ENCODE data around the gene APH1B.
"Not testable (repeated sequence)": the region's sequence is repeated elsewhere in the genome, so short reads cannot be mapped to it uniquely, and the experiment has no call there.

APH1B gene

GRCh38 chr15:63277038-63277892 lies at the start of gene APH1B:
Gene APH1B (plus strand): TSS chr15:63277605. CDS start chr15:63277624, 19 bp downstream.
- Mint-ChIP-seq H3K36me3 (ENCODE audit: low read depth) (peaks cover 11% of the 10 kb centered on the region), H3K4me1 (ENCODE audit: low read depth) (peaks cover 29% of the 10 kb centered on the region), H3K4me3 (peak within 1 kb of the TSS; percentile 89), H3K9me3 (no peaks in the 10 kb centered on the region), H3K27me3 (ENCODE audit: low read depth) (no peaks in the 10 kb centered on the region), H3K27ac (peak within 1 kb of the TSS; percentile 78)

- no peaks in the 10 kb centered on the region for H3K27me3 Mint-ChIP-seq (ENCODE audit: low read depth)
- H3K4me3 Mint-ChIP-seq: no peak overlapping the region
- H3K9me3 Mint-ChIP-seq: no peaks in the 10 kb centered on the region
- peaks cover 27% of the 10 kb centered on the region for H3K4me1 Mint-ChIP-seq (ENCODE audit: low read depth)
- H3K36me3 Mint-ChIP-seq (ENCODE audit: low read depth): peaks cover 14% of the 10 kb centered on the region
- no peak overlapping the region for H3K27ac Mint-ChIP-seq
Measured at GRCh38 chr15:63227689-63228088, 49.7 kb upstream of the APH1B start.

- H3K27me3 Mint-ChIP-seq (ENCODE audit: low read depth): no peaks in the 10 kb centered on the region
- peaks cover 21% of the 10 kb centered on the region for H3K36me3 Mint-ChIP-seq (ENCODE audit: low read depth)
- peak overlapping the region; percentile 28 for H3K27ac Mint-ChIP-seq
- H3K4me3 Mint-ChIP-seq: no peak overlapping the region
- H3K4me1 Mint-ChIP-seq (ENCODE audit: low read depth): peaks cover 43% of the 10 kb centered on the region
- H3K9me3 Mint-ChIP-seq: no peaks in the 10 kb centered on the region
Measured at GRCh38 chr15:63231206-63231605, 46.2 kb upstream of the APH1B start.

- Mint-ChIP-seq H3K4me1 (ENCODE audit: low read depth) (peaks cover 39% of the 10 kb centered on the region), H3K9me3 (no peaks in the 10 kb centered on the region), H3K36me3 (ENCODE audit: low read depth) (peaks cover 20% of the 10 kb centered on the region), H3K27me3 (ENCODE audit: low read depth) (no peaks in the 10 kb centered on the region), H3K4me3 (no peak overlapping the region), H3K27ac (peak overlapping the region; percentile 28)
Measured at GRCh38 chr15:63231706-63232105, 45.7 kb upstream of the APH1B start.

- Mint-ChIP-seq H3K36me3 (ENCODE audit: low read depth) (peaks cover 21% of the 10 kb centered on the region), H3K9me3 (no peaks in the 10 kb centered on the region), H3K27ac (peak overlapping the region; percentile 28), H3K4me1 (ENCODE audit: low read depth) (peaks cover 40% of the 10 kb centered on the region), H3K27me3 (ENCODE audit: low read depth) (no peaks in the 10 kb centered on the region), H3K4me3 (no peak overlapping the region)
Measured at GRCh38 chr15:63232405-63232804, 45.0 kb upstream of the APH1B start.

- Mint-ChIP-seq H3K27ac (no peak overlapping the region), H3K9me3 (no peaks in the 10 kb centered on the region), H3K4me1 (ENCODE audit: low read depth) (peaks cover 41% of the 10 kb centered on the region), H3K4me3 (no peak overlapping the region), H3K27me3 (ENCODE audit: low read depth) (no peaks in the 10 kb centered on the region), H3K36me3 (ENCODE audit: low read depth) (peaks cover 24% of the 10 kb centered on the region)
Measured at GRCh38 chr15:63232943-63233342, 44.5 kb upstream of the APH1B start.

- Mint-ChIP-seq H3K4me3 (no peak overlapping the region), H3K9me3 (no peaks in the 10 kb centered on the region), H3K4me1 (ENCODE audit: low read depth) (peaks cover 47% of the 10 kb centered on the region), H3K27ac (no peak overlapping the region), H3K36me3 (ENCODE audit: low read depth) (peaks cover 24% of the 10 kb centered on the region), H3K27me3 (ENCODE audit: low read depth) (no peaks in the 10 kb centered on the region)
Measured at GRCh38 chr15:63233667-63234423, 43.6 kb upstream of the APH1B start.

GRCh38 chr15:63234451-63234870 lies 42.9 kb upstream of the APH1B start:
- no peaks in the 10 kb centered on the region for H3K27me3 Mint-ChIP-seq (ENCODE audit: low read depth)
- peaks cover 47% of the 10 kb centered on the region for H3K4me1 Mint-ChIP-seq (ENCODE audit: low read depth)
- H3K9me3 Mint-ChIP-seq: no peaks in the 10 kb centered on the region
- no peak overlapping the region for H3K27ac Mint-ChIP-seq
- H3K36me3 Mint-ChIP-seq (ENCODE audit: low read depth): peaks cover 22% of the 10 kb centered on the region
- no peak overlapping the region for H3K4me3 Mint-ChIP-seq

GRCh38 chr15:63236272-63236671 lies 41.1 kb upstream of the APH1B start:
- Mint-ChIP-seq H3K36me3 (ENCODE audit: low read depth) (peaks cover 24% of the 10 kb centered on the region), H3K4me1 (ENCODE audit: low read depth) (peaks cover 49% of the 10 kb centered on the region), H3K27ac (no peak overlapping the region), H3K27me3 (ENCODE audit: low read depth) (no peaks in the 10 kb centered on the region), H3K9me3 (no peaks in the 10 kb centered on the region), H3K4me3 (no peak overlapping the region)

- H3K27ac Mint-ChIP-seq; H3K4me3 Mint-ChIP-seq; H3K27me3 Mint-ChIP-seq (ENCODE audit: low read depth); H3K9me3 Mint-ChIP-seq: not testable (repeated sequence)
- peaks cover 28% of the 10 kb centered on the region for H3K36me3 Mint-ChIP-seq (ENCODE audit: low read depth)
- H3K4me1 Mint-ChIP-seq (ENCODE audit: low read depth): peaks cover 42% of the 10 kb centered on the region
Measured at GRCh38 chr15:63237086-63237485, 40.3 kb upstream of the APH1B start.

GRCh38 chr15:63238171-63238570 lies 39.2 kb upstream of the APH1B start:
- Mint-ChIP-seq H3K4me1 (ENCODE audit: low read depth) (peaks cover 40% of the 10 kb centered on the region), H3K9me3 (peaks cover under 1% of the 10 kb centered on the region), H3K27me3 (ENCODE audit: low read depth) (no peaks in the 10 kb centered on the region), H3K36me3 (ENCODE audit: low read depth) (peaks cover 28% of the 10 kb centered on the region), H3K27ac (no peak overlapping the region), H3K4me3 (no peak overlapping the region)

- H3K9me3 Mint-ChIP-seq: peaks cover 6% of the 10 kb centered on the region
- H3K4me1 Mint-ChIP-seq (ENCODE audit: low read depth): peaks cover 38% of the 10 kb centered on the region
- H3K27ac Mint-ChIP-seq: peak overlapping the region; percentile 41
- no peak overlapping the region for H3K4me3 Mint-ChIP-seq
- peaks cover 33% of the 10 kb centered on the region for H3K36me3 Mint-ChIP-seq (ENCODE audit: low read depth)
- H3K27me3 Mint-ChIP-seq (ENCODE audit: low read depth): no peaks in the 10 kb centered on the region
Measured at GRCh38 chr15:63238796-63239195, 38.6 kb upstream of the APH1B start.

GRCh38 chr15:63240109-63240508 lies 37.3 kb upstream of the APH1B start:
- peaks cover 36% of the 10 kb centered on the region for H3K36me3 Mint-ChIP-seq (ENCODE audit: low read depth)

GRCh38 chr15:63241316-63241715 lies 36.1 kb upstream of the APH1B start:
- Mint-ChIP-seq H3K9me3 (peaks cover 6% of the 10 kb centered on the region), H3K27me3 (ENCODE audit: low read depth) (no peaks in the 10 kb centered on the region), H3K4me3 (no peak overlapping the region), H3K36me3 (ENCODE audit: low read depth) (peaks cover 37% of the 10 kb centered on the region), H3K4me1 (ENCODE audit: low read depth) (peaks cover 40% of the 10 kb centered on the region), H3K27ac (no peak overlapping the region)

More at GRCh38 chr15:63240109-63240508, 37.3 kb upstream of the APH1B start:
- no peak overlapping the region for H3K4me3 Mint-ChIP-seq
- H3K9me3 Mint-ChIP-seq: peaks cover 6% of the 10 kb centered on the region
- H3K4me1 Mint-ChIP-seq (ENCODE audit: low read depth): peaks cover 39% of the 10 kb centered on the region
- H3K27me3 Mint-ChIP-seq (ENCODE audit: low read depth): no peaks in the 10 kb centered on the region
- H3K27ac Mint-ChIP-seq: no peak overlapping the region

- peaks cover 6% of the 10 kb centered on the region for H3K9me3 Mint-ChIP-seq
- no peak overlapping the region for H3K27ac Mint-ChIP-seq
- H3K36me3 Mint-ChIP-seq (ENCODE audit: low read depth): peaks cover 41% of the 10 kb centered on the region
- no peaks in the 10 kb centered on the region for H3K27me3 Mint-ChIP-seq (ENCODE audit: low read depth)
- no peak overlapping the region for H3K4me3 Mint-ChIP-seq
- peaks cover 37% of the 10 kb centered on the region for H3K4me1 Mint-ChIP-seq (ENCODE audit: low read depth)
Measured at GRCh38 chr15:63243101-63243500, 34.3 kb upstream of the APH1B start.

All from T-helper 1 cell treated with Interleukin-12 subunit alpha and Interleukin-12 subunit beta and Interleukin-4 antibody, amounts not matched to agents 30 μg/mL and 1 μg/mL, for 36 hours (primary cell).